Ecto neural progenitor cell (in vitro differentiated cells): ENCODE measurements around the gene ERN1.

Source experiments
- DNase-seq: peaks from one replicate; pipeline ENCODE4 v3.0.0-alpha.2; 2018; ENCODE audit warnings: low spot score

The ERN1 gene

GRCh38 chr17:64084086-64084939, 45.6 kb downstream of the ERN1 start:
- no peak for DNase-seq

DNA sequence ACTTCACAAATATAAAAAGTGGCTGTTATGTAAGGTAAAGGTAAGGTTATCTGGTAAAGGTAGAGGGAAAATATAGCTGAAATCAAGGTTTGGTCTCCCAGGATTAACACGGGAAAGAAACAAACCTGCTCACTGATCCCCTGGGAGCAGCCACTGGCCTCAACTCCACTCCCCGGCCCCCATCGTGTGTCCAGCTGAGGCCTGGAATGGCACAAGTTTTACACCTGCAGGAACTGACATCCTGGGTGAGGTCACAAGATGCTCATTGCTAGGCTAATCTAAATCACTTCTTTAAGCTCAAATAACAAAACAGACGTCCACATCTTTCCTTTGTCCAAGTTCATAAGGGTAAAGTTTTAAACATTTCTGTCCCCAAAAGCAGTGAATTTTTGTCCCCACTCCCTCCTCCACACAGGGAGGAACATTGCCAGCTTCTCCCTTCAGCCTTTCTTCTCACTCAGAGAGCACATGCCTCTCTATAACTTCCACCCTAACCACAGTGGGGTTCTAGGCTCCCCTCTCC, 46.3 kb downstream of the ERN1 start:
- DNase-seq = no peak

- DNase-seq = no peak
Measured at GRCh38 chr17:64083093-64083492, 46.9 kb downstream of the ERN1 start.

DNA sequence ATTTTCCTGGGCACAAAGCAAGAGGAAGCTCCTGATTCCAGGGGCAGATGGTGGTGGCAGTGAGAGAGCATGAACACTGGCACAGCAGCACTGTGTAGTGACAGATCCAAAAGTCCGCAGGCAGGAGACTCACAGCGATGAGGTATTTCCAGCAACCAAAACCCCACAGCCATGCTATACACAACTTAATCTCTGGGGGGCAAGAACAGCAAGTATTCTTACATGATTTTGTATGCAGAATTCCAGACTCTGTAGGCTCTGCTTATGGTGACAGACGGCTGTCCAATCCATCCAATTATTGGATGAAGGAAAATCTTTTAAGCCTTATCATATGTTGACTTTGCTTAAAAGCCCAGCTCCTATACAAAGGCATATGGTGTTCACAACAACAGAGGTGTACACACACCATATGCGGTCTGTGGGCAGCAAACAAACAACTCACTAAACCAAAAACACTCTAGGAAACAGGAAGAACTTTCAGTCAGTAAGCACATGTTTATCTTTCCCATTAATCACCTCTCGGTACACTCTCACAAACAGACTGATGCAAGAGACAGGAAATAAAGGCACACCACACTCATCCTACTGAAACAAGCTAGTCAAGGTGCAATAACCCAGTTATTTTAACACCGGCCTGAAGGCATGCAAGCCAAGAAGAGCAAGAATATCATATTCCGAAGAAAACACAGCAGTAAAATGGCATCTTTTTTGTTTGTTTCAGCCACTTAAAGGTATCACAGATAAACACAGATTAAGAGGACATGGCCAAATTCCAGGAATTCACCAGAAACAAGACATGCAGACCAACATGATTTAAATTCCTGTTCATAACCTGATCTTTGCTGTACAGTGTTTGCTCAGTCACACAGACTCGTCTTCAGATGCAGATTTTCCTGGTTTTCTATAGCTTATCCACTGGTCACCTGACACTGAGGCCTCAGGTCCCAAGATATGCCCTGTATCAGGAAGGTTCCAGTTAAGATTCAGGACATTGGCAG, 47.8 kb downstream of the ERN1 start:
- no peak for DNase-seq

DNA sequence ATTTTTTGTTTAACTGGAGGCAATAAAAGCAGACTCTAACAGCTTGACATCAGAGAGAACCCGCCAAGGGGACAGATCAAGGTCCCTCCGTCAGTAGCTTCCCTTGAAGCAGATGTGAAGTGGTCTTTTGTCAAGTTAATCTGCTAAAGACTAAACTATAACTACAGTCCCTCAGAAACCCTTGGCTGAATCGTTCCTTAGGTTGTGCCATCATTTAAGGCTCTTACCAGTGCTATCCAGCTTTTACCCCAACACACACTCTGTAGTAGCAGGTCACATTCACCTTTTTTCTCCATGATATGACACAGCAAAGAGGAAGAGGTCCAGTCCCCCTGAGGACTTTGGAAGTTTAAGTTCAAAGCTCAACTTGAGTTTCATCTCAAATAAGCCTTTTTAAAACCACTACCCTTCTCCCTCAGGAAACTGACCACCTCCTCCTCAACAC, 49.7 kb downstream of the ERN1 start:
- DNase-seq = no peak

DNA sequence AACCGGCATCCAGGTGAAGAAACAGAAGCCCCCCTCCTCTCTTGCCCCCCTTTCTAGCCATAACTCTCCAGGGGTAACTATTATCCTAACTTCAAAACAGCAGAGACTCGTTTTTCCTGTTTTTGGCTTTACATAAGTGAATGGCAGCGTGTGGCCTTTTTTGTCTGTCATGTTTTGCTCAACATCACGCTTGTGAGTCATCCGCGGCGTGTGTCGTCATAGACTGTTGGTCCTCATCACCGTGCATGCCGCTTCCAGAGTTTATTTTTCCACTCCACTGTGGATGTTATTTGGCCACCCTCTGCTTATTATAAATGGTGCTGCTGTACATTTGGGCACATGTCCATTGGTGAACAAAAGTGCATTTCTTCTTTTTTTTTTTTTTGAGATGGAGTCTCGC, 52.6 kb downstream of the ERN1 start:
- DNase-seq = no peak

DNA sequence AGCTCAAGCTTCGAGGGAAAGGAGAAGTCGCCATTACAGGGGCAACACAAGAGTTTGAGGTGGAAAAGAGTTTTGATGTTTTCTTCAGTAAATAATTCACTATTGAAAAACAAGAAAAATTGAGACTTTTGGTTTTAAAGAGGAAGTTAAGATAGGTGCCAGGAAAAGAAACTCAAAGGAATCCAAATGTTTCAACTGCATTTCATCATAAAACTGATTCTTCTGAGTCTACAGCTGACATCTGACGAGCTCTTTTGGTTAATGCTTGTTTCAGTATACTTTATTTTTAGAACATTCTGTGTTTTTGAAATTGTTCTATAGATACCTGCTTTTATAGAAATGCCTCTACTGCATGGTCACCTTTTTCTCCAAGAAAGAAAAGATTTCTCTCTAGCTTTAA, 54.0 kb downstream of the ERN1 start:
- no peak for DNase-seq

DNA sequence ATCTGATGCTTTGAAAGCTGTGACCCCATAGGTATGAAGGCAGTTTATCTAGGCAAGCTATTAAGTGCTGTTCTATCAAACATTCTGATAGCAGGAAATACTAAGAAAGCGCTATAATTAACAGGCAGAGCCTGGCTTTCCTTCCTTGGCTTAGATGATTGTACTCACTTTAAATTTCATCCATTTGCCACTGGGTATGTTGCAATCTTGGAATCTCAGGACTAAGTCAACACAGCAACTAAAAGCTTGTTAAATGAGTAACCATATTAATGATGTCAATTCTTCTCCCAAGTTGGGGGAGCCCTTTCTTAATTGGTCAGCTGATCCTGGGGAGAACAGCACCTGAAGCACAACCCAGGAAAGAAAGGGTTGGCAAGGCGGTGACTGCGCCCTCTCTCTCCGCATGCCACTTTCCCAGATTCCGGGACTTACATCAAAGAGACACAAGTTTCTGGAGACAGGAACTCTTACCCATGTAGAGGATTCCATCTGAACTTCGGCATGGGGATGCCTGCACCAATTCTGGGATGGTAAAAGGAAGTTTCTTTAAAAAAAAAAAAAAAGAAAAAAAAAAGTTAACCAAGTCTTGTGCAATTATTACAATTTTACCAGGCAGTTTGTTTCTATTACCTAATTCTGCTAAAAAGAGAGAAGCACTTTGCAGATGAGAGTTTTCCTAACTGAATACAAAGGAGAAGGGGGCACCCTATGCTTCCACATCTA, 55.1 kb downstream of the ERN1 start:
- DNase-seq = no peak

- no peak for DNase-seq
Measured at GRCh38 chr17:64073771-64074703, 55.9 kb downstream of the ERN1 start.

- no peak for DNase-seq
Measured at GRCh38 chr17:64071111-64071510, 58.8 kb downstream of the ERN1 start.

- no peak for DNase-seq
Measured at GRCh38 chr17:64070213-64070612, 59.7 kb downstream of the ERN1 start.

DNA sequence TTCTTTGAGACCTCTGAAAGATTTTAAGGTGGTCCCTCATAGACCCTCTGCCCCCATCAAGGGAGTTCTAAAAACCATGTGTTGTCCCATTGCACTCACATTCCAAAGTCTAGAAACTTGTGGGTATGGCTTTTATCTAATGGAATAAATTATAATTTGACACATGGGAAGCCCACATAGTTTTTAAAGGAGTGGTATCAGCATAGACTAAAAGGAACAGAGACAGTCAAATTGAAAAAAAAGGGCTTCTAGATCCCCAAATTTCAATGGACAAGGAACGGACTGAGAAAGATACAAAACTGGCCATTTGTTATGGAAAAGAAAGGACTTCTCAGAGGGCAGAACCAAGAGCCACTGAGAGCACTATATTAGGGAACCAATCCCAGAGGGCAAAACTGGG, 60.8 kb downstream of the ERN1 start:
- DNase-seq = no peak

DNA sequence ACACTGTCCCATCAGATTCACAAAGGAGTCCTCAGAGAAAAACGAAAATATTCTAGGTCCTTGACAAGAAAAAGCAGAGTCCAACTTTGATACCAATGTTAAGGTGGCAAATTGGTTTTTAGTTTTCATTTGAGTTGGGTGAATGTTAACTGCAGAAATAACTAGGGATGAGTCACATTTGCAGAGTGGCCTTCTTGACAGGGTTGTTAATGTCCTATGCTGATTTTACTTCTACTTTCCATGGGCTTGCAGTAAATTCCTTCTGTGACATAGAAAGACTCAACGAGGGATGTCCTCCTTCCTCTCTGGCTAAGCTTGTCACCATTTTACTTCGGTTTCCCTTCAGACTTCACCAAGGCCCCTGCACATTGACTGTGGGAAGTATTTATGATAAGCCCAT, 62.3 kb downstream of the ERN1 start:
- no peak for DNase-seq

GRCh38 chr17:64066716-64067115, 63.2 kb downstream of the ERN1 start:
- DNase-seq = no peak

GRCh38 chr17:64065161-64065560, 64.8 kb downstream of the ERN1 start:
- no peak for DNase-seq

- no peak for DNase-seq
Measured at GRCh38 chr17:64064331-64064730, 65.6 kb downstream of the ERN1 start.

GRCh38 chr17:64063766-64064224, 66.1 kb downstream of the ERN1 start:
- peak; percentile 84 for DNase-seq

GRCh38 chr17:64063088-64063487, 66.9 kb downstream of the ERN1 start:
- no peak for DNase-seq

DNA sequence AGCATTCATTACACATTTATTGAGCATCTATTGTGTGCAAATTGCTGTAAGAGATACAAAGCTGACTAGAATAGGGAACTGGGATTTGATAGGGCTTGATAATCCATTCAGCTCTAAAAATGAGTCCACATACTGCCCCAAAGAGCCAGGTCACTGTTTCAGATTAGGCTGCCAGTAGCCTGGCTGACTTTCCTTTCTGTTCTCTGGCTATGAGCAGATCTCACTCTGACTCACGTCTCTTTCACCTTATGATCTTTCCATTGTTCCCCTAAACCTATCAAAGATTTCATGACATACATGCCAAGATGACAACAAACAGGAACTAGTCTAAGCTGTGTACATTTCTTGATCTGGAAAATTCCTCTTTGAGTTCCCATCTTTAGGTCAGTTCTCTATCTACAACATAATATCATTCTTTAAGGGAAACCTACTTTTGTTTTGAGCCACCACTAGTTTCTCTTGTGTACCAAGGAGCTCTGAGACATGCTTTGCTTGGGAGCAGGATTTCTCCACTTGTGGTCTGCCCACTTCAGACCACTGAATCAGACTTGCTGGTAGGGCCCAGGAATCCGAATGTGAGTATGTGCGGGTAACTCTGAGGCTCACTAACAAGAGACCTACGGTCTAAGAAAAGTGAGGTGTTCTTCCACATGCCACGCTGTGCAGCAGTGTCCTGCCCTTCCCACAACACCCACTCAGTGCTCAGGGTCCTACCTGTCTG, 68.6 kb downstream of the ERN1 start:
- no peak for DNase-seq

- DNase-seq = no peak
Measured at GRCh38 chr17:64060331-64060730, 69.6 kb downstream of the ERN1 start.
